Vagina (tissue), 2 donors: Measurements from ENCODE around the gene EXD3. TPM values are rescaled to one million over a fixed set of nuclear protein-coding genes. Genes with fewer than 3 reads are reported as not detected.

Experiments used
- DNase-seq, 2 donors: peaks; one replicate each; pipeline ENCODE4 v3.0.0-alpha.2; 2017; ENCODE audit errors: extremely low spot score in 2 of 2
- H3K27ac ChIP-seq: fragments of 200-600 bp; sonication (generic); one replicate; pipeline ENCODE4 v1.5.1; 2019
- H3K27me3 ChIP-seq: fragments of 200-600 bp; sonication (generic); one replicate; pipeline ENCODE4 v1.5.1; 2019
- H3K36me3 ChIP-seq, 2 donors: fragments of 200-600 bp; sonication (generic); one replicate each; pipeline ENCODE4 v1.5.1; 2017 to 2019
- H3K4me1 ChIP-seq: fragments of 200-600 bp; sonication (generic); one replicate; pipeline ENCODE4 v1.5.1; 2019
- H3K4me3 ChIP-seq, 2 donors: fragments of 200-600 bp; sonication (generic); 1 replicate in 1 of 2; 2 replicates in 1 of 2; pipeline ENCODE4 v1.5.1; 2016 to 2019
- H3K9me3 ChIP-seq: fragments of 200-600 bp; sonication (generic); one replicate; pipeline ENCODE4 v1.5.1; 2019
- CTCF ChIP-seq, 3 experiments: fragments of 450-650 bp in 2 of 3; fragments of 200-600 bp in 1 of 3; sonication (generic) in 1 of 3; IDR thresholded peaks; one replicate each; pipeline ENCODE4 v1.5.1; 2017 to 2019; ENCODE audit warnings: antibody characterized with exemption in 3 of 3, mild to moderate bottlenecking in 2 of 3, moderate library complexity in 2 of 3
- POLR2A ChIP-seq, 2 donors: fragments of 450-650 bp; IDR thresholded peaks; one replicate each; pipeline ENCODE4 v1.6.1; 2017; ENCODE audit warnings: antibody characterized with exemption in 2 of 2, mild to moderate bottlenecking in 2 of 2, moderate library complexity in 2 of 2
- POLR2AphosphoS5 ChIP-seq, 2 donors: sonication (generic); formaldehyde crosslinking; IDR thresholded peaks; one replicate each; pipeline ENCODE4 v1.9.0; 2017; ENCODE audit warnings: antibody characterized with exemption in 2 of 2, mild to moderate bottlenecking in 2 of 2, low read depth in 1 of 2; ENCODE audit not compliant: insufficient read depth in 1 of 2
- intact Hi-C: fragments of 100-400 bp; cut with DNase I; formaldehyde crosslinking; loops from one replicate; pipeline ENCODE4 v1.15.1; 2023
- total RNA-seq: library from RNA; depleted of rRNA; stranded (reverse); fragments of >200 nt; gene quantifications from one replicate; pipeline ENCODE4 v1.2.3, GENCODE V29; 2016

EXD3 gene
- total RNA-seq, 1 donor from 2014 or later = 35.6 TPM

DNA sequence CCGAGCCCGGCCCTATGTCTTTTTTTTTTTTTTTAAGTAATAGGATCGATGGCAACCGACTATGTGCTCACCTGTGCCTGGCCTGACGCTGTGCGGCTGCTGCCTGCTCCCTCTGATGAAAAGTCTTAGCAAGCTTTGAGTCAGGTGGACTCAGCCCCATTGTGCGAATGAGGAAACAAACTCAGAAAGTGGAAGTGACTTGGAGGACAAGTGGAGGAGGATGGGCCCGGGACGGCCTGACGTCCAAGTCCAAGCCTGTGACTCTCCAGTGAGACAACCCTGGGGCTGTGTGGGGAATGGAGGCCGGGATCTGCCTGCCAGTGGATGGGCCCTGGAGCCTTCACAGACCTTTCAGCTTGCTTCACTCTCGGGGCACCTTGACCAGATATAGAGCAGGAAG lies 57.9 kb downstream of the EXD3 start:
- H3K4me1 ChIP-seq = no peaks in the 10 kb centered on the region
- H3K4me3 ChIP-seq = no peak overlapping the region
- no peak for TF ChIP-seq POLR2A (IDR thresholded peaks at IDR 0.05)
- TF ChIP-seq POLR2AphosphoS5 (IDR thresholded peaks at IDR 0.05; ENCODE audit: insufficient read depth in 1 of 2, low read depth in 1 of 2) = no peak
- no peak for TF ChIP-seq CTCF (IDR thresholded peaks at IDR 0.05)
- no peak overlapping the region for H3K27ac ChIP-seq
- no peak for DNase-seq
- no peaks in the 10 kb centered on the region for H3K36me3 ChIP-seq
- no peaks in the 10 kb centered on the region for H3K27me3 ChIP-seq
- H3K9me3 ChIP-seq = no peaks in the 10 kb centered on the region
- intact Hi-C loops = no loop called here

DNA sequence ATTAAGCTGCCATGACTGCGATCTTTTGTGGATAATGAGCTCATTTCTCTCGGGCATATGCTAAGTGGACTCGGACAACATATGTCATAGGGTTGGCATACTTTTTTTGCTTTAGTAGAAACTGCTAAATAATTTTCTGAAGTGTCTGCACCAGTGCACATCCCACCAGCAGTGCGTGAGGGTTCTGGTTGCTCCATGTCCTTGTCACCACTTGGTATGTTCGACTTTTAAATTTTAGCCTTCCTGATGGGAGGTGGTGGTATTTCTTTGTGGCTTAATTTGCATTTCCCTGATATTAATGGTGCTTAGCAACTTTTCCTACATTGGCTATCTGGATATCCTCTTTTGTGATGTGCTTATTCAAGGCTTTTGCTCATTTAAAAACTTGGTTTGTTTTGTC lies 63.1 kb downstream of the EXD3 start:
- TF ChIP-seq POLR2A (IDR thresholded peaks at IDR 0.05) (no peak), POLR2AphosphoS5 (IDR thresholded peaks at IDR 0.05; ENCODE audit: insufficient read depth in 1 of 2, low read depth in 1 of 2) (no peak), CTCF (IDR thresholded peaks at IDR 0.05) (no peak)
- Histone ChIP-seq H3K27ac (no peak overlapping the region), H3K27me3 (no peaks in the 10 kb centered on the region), H3K9me3 (peaks cover 5% of the 10 kb centered on the region), H3K4me3 (no peak overlapping the region), H3K4me1 (no peaks in the 10 kb centered on the region), H3K36me3 (peaks cover 0 to 5% of the 10 kb centered on the region in 2 donors)
- intact Hi-C loops = loop anchor here (5.0 kb wide), 1 partner anchor 133 kb away; the partner anchor contains the start of genes CYSRT1 and RNF224
- DNase-seq = no peak

- no peak for TF ChIP-seq POLR2A (IDR thresholded peaks at IDR 0.05)
- no peak for TF ChIP-seq POLR2AphosphoS5 (IDR thresholded peaks at IDR 0.05; ENCODE audit: insufficient read depth in 1 of 2, low read depth in 1 of 2)
- TF ChIP-seq CTCF (IDR thresholded peaks at IDR 0.05) = no peak
- no peak for DNase-seq
- Histone ChIP-seq H3K9me3 (peaks cover 5% of the 10 kb centered on the region), H3K36me3 (peaks cover 0 to 5% of the 10 kb centered on the region in 2 donors), H3K4me1 (no peaks in the 10 kb centered on the region), H3K4me3 (no peak overlapping the region), H3K27ac (no peak overlapping the region), H3K27me3 (no peaks in the 10 kb centered on the region)
- intact Hi-C loops = loop anchor here (5.0 kb wide), 1 partner anchor 131 kb away; the partner anchor contains the start of genes CYSRT1 and RNF224
Observed at GRCh38 chr9:137358126-137358525, 64.8 kb downstream of the EXD3 start.

DNA sequence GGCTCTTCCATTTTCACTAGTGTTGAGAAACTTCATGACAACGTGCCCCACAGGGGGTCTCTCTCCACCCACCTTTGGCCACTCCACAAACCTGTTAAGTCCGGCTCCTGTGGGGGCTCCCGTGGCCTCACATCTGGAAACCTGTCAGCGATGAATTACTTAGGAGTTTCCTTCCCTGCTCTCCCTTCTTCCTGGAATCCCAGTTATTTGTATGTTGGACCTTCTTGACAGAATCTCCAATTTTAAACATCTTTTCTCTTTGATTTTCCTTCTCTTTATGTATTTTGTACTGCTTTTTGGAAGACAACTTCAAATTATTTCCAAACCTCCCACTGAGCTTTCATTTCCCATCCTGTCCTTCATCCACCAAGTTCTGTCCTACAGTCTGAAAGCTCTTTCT lies 65.8 kb downstream of the EXD3 start:
- no peak overlapping the region for H3K4me3 ChIP-seq
- no peaks in the 10 kb centered on the region for H3K27me3 ChIP-seq
- no peak for DNase-seq
- peaks cover 5% of the 10 kb centered on the region for H3K9me3 ChIP-seq
- no peak overlapping the region for H3K27ac ChIP-seq
- TF ChIP-seq POLR2AphosphoS5 (IDR thresholded peaks at IDR 0.05; ENCODE audit: insufficient read depth in 1 of 2, low read depth in 1 of 2) (no peak), CTCF (IDR thresholded peaks at IDR 0.05) (no peak), POLR2A (IDR thresholded peaks at IDR 0.05) (no peak)
- no peaks in the 10 kb centered on the region for H3K4me1 ChIP-seq
- peaks cover 0 to 5% of the 10 kb centered on the region in 2 donors for H3K36me3 ChIP-seq
- intact Hi-C loops = loop anchor here (5.0 kb wide), 1 partner anchor 130 kb away; the partner anchor contains the start of genes CYSRT1 and RNF224

- H3K36me3 ChIP-seq = peaks cover 0 to 5% of the 10 kb centered on the region in 2 donors
- no peak for DNase-seq
- TF ChIP-seq CTCF (IDR thresholded peaks at IDR 0.05) (no peak), POLR2A (IDR thresholded peaks at IDR 0.05) (no peak), POLR2AphosphoS5 (IDR thresholded peaks at IDR 0.05; ENCODE audit: insufficient read depth in 1 of 2, low read depth in 1 of 2) (no peak)
- H3K27ac ChIP-seq = no peak overlapping the region
- no peak overlapping the region for H3K4me3 ChIP-seq
- H3K4me1 ChIP-seq = no peaks in the 10 kb centered on the region
- peaks cover 5% of the 10 kb centered on the region for H3K9me3 ChIP-seq
- intact Hi-C loops = loop anchor here (5.0 kb wide), 1 partner anchor 129 kb away; the partner anchor contains the start of genes CYSRT1 and RNF224
- H3K27me3 ChIP-seq = no peaks in the 10 kb centered on the region
Observed at GRCh38 chr9:137355761-137356365, 67.1 kb downstream of the EXD3 start.
